GM12878 (cell line): ENCODE results near the gene IKBKG. TPM values are rescaled to one million over a fixed set of nuclear protein-coding genes. Genes with fewer than 3 reads are reported as not detected.

Experiments
- ATAC-seq: fragments of 200-7000 bp; cut with Tn5 transposase; 3 replicates; pipeline ENCODE4 v1.9.1; 2020; ENCODE audit warnings: mild to moderate bottlenecking, moderate library complexity
- BruUV-seq: library from RNA; stranded (reverse); fragments of 400-500 nt; replicated peaks from 2 replicates; lab custom pipeline; 2021; lab: Mats Ljungman, UMichigan
- CTCF ChIA-PET: fragments of 300-600 bp; sonication (Branson Sonifier 250); formaldehyde crosslinking; extraction: SDS; loops from one replicate; lab custom pipeline; 2021; ENCODE audit warnings: inconsistent platforms; lab: Yijun Ruan, JAX
- POLR2A ChIA-PET: fragments of 350-600 bp; formaldehyde crosslinking; extraction: SDS; loops from one replicate; lab custom pipeline; 2021; ENCODE audit warnings: inconsistent platforms; lab: Charles Lee
- RAD21 ChIA-PET: fragments of 300-600 bp; sonication (Branson Sonifier 250); formaldehyde crosslinking; loops from one replicate; lab custom pipeline; 2023; ENCODE audit warnings: antibody characterized with exemption; ENCODE audit not compliant: unreplicated experiment; lab: Charles Lee
- SMC1A ChIA-PET: fragments of 300-600 bp; sonication (Branson Sonifier 250); formaldehyde crosslinking; loops from one replicate; lab custom pipeline; 2023; ENCODE audit not compliant: unreplicated experiment, uncharacterized antibody; lab: Charles Lee
- DNase-seq: peaks from one replicate; pipeline ENCODE4 v3.0.0-alpha.2; 2011; ENCODE audit warnings: low read depth, low spot score
- FAIRE-seq: peaks from 3 replicates; lab custom pipeline; 2011; peaks lifted over from hg19 to GRCh38; lab: Jason Lieb, UNC
- H2AFZ ChIP-seq: 2 replicates; pipeline ENCODE4 v1.6.0; 2011; ENCODE audit warnings: low read depth, low read length, control low read depth; ENCODE audit not compliant: control insufficient read depth
- H3K27ac ChIP-seq: 2 replicates; pipeline ENCODE4 v1.5.1; 2011; ENCODE audit warnings: control low read depth; ENCODE audit not compliant: control insufficient read depth, insufficient read depth
- H3K27me3 ChIP-seq, 2 experiments: replicated peaks in 1 of 2; 2 replicates each; pipeline versions ENCODE4 v1.6.0 to v1.6.1; 2011; ENCODE audit warnings: low read length in 1 of 2; ENCODE audit not compliant: control insufficient read depth in 2 of 2, insufficient read depth in 2 of 2
- H3K36me3 ChIP-seq, 2 experiments: 2 replicates each; pipeline ENCODE4 v1.5.1; 2011; ENCODE audit warnings: low read length in 1 of 2; ENCODE audit not compliant: control insufficient read depth in 2 of 2, insufficient read depth in 2 of 2
- H3K4me1 ChIP-seq: 2 replicates; pipeline ENCODE4 v1.6.1; 2011; ENCODE audit warnings: mild to moderate bottlenecking, low read length, moderate library complexity, mixed read lengths; ENCODE audit not compliant: control insufficient read depth, insufficient read depth
- H3K4me2 ChIP-seq: 2 replicates; pipeline ENCODE4 v1.6.0; 2011; ENCODE audit warnings: control low read depth; ENCODE audit not compliant: control insufficient read depth, insufficient read depth
- H3K4me3 ChIP-seq: fragments of 200-600 bp; sonication (generic); 2 replicates; pipeline ENCODE4 v1.5.1; 2016
- H3K79me2 ChIP-seq: 2 replicates; pipeline ENCODE4 v1.6.0; 2011; ENCODE audit warnings: low read length; ENCODE audit not compliant: control insufficient read depth, insufficient read depth
- H3K9ac ChIP-seq: 2 replicates; pipeline ENCODE4 v1.8.0; 2011; ENCODE audit warnings: low read length, control low read depth, mixed read lengths; ENCODE audit not compliant: control insufficient read depth, insufficient read depth
- H3K9me3 ChIP-seq: replicated peaks from 3 replicates; pipeline ENCODE4 v1.5.1; 2011; ENCODE audit warnings: mild to moderate bottlenecking, low read length; ENCODE audit not compliant: control insufficient read depth, insufficient read depth
- H4K20me1 ChIP-seq: 2 replicates; pipeline ENCODE4 v1.6.0; 2011; ENCODE audit not compliant: control insufficient read depth, insufficient read depth
- CBFB ChIP-seq: IDR thresholded peaks from 2 replicates; pipeline ENCODE4 v1.6.1; 2016; ENCODE audit warnings: antibody characterized with exemption, low read depth
- EP300 ChIP-seq, 2 experiments: fragments of 150-350 bp in 1 of 2; IDR thresholded peaks; 2 replicates each; pipeline ENCODE4 v1.6.1; 2011 to 2012; ENCODE audit warnings: low read depth in 2 of 2, low read length in 2 of 2, borderline replicate concordance in 1 of 2, improper control_type of control experiment in 1 of 2, inconsistent platforms in 1 of 2; ENCODE audit not compliant: control insufficient read depth in 1 of 2
- KLF5 ChIP-seq: fragments of 450-650 bp; IDR thresholded peaks from 2 replicates; pipeline ENCODE4 v1.6.1; 2014; ENCODE audit warnings: mild to moderate bottlenecking; ENCODE audit not compliant: partially characterized antibody
- PML ChIP-seq: IDR thresholded peaks from 2 replicates; pipeline ENCODE4 v1.6.1; 2012; ENCODE audit warnings: low read length, inconsistent platforms
- SIN3A ChIP-seq: IDR thresholded peaks from 2 replicates; pipeline ENCODE4 v1.6.1; 2012; ENCODE audit warnings: low read depth, low read length, improper control_type of control experiment
- ZNF384 ChIP-seq: IDR thresholded peaks from 2 replicates; pipeline ENCODE4 v1.6.1; 2012; ENCODE audit warnings: low read depth, mild to moderate bottlenecking, low read length, improper control_type of control experiment, borderline replicate concordance
- WGBS: methylation state at CpG from one replicate; pipeline ENCODE4 v1.1.6; 2016; ENCODE audit warnings: low lambda C conversion rate; ENCODE audit not compliant: insufficient replicate concordance, insufficient coverage; ENCODE audit errors: missing lambda C conversion rate; 5-methylcytosine and 5-hydroxymethylcytosine counted together
- in situ Hi-C: fragments of 300-500 bp; cut with MboI; formaldehyde crosslinking; loops from 9 replicates; pipeline ENCODE4 v1.14.3; 2018; ENCODE audit warnings: mixed read lengths
- intact Hi-C: fragments of 100-400 bp; cut with micrococcal nuclease; formaldehyde crosslinking; loops from one replicate; pipeline ENCODE4 v1.14.2; 2022; ENCODE audit not compliant: unreplicated experiment
- polyA plus RNA-seq, 11 experiments: library from polyadenylated mRNA; depleted of rRNA in 4 of 11; unstranded in 6 of 11; stranded (reverse) in 5 of 11; fragments of >200 nt; fragmentation: Nextera tagmentation in 4 of 11; fragmentation: Illumina TruSeq in 1 of 11; extraction: Ambion mirVana in 4 of 11; extraction: Trizol in 1 of 11; gene quantifications; 1 replicate in 1 of 11; 2 replicates in 10 of 11; pipeline versions ENCODE4 v1.2.1 to v1.2.3, GENCODE V29; 2011 to 2016; ENCODE audit warnings: inconsistent platforms in 2 of 11, missing spikeins in 2 of 11, low read depth in 1 of 11
- total RNA-seq, 4 experiments: library from RNA; depleted of rRNA in 3 of 4; stranded (reverse); fragments of >200 nt in 3 of 4; fragmentation: Illumina TruSeq in 1 of 4; extraction: Trizol in 1 of 4; gene quantifications; 2 replicates each; pipeline versions ENCODE4 v1.2.1 to v1.2.3, GENCODE V29; 2013 to 2021
- TF ChIP-seq, protein P1 (sequence below): fragments of 450-650 bp; IDR thresholded peaks from 2 replicates; pipeline ENCODE4 v1.6.1; 2017; ENCODE audit warnings: antibody characterized with exemption, mild to moderate bottlenecking, moderate library complexity

IKBKG gene
- total and polyA plus RNA-seq, 10 of the 15 experiments (the other 5 are each of a cell fraction or from before 2014, with no cell fraction given): 0.35 to 30.7 (median 16.7) TPM

DNA sequence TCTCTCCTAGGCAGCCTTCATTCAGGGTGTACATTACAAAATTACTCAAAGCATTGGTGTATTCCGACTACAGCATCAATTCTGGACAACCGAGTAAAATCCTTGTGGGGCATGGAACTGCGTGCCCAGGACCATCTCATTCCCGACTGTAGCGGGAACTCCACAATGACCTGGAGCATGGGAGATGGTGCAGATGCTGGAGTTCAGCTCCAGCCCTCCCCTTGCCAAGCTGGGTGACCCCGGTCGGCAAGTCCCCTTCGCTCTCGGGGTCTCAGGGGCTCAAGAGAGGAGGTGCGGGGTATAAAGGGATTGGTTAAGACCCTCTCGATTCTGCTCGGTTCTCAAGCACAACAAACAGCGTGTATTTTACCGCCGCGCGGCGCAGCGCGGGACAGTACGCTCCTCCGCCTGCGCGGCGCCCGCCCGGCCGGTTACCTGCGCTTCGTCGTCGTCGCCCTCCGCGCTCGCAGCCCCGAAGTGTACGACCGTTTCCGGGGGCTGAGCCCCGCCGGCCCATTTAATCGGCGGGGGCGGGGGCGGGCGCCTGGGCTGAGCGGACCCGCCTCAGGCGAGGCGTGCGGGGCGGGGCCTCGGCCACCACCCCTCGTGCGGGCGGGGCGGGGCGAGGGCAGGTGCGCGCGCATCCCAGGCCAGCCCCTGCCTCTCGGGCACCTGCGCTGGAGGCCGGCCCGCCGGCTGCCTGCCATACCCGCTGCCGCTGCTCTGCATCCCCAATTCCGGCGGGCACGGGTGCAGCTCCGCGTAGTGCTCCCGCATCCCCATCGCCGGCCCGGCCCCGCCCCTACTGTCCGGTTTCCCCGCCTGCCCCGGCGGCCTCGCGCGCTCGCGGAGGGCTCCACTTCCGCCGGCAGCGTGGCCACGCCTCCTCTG is 821 bp upstream of the IKBKG start, which contains the start of gene G6PD (continued):
- TF ChIP-seq PML (0 out of 2 replicates have a peak, but pooled peaks have one; percentile 30), SIN3A (0 out of 2 replicates have a peak, but pooled peaks have one; percentile 20), EP300 (IDR thresholded peaks at IDR 0.05; ENCODE audit: borderline replicate concordance in 1 of 2, control insufficient read depth in 1 of 2, low read depth in 2 of 2, low read length in 2 of 2) (no peak)
- TF ChIP-seq, protein P1, sequence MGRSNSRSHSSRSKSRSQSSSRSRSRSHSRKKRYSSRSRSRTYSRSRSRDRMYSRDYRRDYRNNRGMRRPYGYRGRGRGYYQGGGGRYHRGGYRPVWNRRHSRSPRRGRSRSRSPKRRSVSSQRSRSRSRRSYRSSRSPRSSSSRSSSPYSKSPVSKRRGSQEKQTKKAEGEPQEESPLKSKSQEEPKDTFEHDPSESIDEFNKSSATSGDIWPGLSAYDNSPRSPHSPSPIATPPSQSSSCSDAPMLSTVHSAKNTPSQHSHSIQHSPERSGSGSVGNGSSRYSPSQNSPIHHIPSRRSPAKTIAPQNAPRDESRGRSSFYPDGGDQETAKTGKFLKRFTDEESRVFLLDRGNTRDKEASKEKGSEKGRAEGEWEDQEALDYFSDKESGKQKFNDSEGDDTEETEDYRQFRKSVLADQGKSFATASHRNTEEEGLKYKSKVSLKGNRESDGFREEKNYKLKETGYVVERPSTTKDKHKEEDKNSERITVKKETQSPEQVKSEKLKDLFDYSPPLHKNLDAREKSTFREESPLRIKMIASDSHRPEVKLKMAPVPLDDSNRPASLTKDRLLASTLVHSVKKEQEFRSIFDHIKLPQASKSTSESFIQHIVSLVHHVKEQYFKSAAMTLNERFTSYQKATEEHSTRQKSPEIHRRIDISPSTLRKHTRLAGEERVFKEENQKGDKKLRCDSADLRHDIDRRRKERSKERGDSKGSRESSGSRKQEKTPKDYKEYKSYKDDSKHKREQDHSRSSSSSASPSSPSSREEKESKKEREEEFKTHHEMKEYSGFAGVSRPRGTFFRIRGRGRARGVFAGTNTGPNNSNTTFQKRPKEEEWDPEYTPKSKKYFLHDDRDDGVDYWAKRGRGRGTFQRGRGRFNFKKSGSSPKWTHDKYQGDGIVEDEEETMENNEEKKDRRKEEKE: no peak

DNA sequence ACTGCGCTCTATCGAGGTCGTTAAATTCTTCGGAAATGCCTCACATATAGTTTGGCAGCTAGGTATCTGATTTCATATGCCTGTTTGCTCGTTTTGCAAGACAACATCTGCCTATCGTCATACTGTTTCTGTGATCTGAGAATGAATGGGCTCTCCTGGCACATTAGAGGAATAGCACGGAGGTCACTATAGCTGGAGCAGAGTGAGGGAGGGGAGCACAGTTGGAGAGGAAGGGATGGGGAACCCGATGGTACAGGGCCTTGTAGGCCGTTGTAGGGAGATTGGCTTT is 552 bp downstream of the IKBKG start:
- RAD21 ChIA-PET: no interaction called here
- H2AFZ ChIP-seq: no peak overlapping the region; the same call in 1 of the 2 replicates
- BruUV-seq: TSS peak; percentile 70

More for the DNA sequence above, 552 bp downstream of the IKBKG start:
- peaks cover 30% of the 10 kb centered on the region for H3K79me2 ChIP-seq
- intact Hi-C loops: no loop called here
- H3K27me3 ChIP-seq: no peaks in the 10 kb centered on the region
- peaks cover 9% of the 10 kb centered on the region for H3K4me1 ChIP-seq
- ChIA-PET CTCF (interaction anchor here (0.8 kb wide), 1 partner anchor 175 kb away, joined by 4 read pairs; no protein-coding TSS in a partner anchor), SMC1A (no interaction called here), POLR2A (interaction anchor here (0.8 kb wide), 1 partner anchor 688 kb away, joined by 4 read pairs; no protein-coding TSS in a partner anchor)
- in situ Hi-C loops: loop anchor here (10.0 to 25.0 kb wide), 2 partner anchors 287 to 411 kb away; partner anchors contain the start of genes OPN1LW and SMIM9
- peak overlapping the region; percentile 72 for H3K4me3 ChIP-seq
- H3K27ac ChIP-seq: peak overlapping the region; percentile 65
- DNase-seq (no peak), FAIRE-seq (no peak), ATAC-seq (no peak)
- H3K36me3 ChIP-seq: no peaks in the 10 kb centered on the region
- 32% methylated on average over 9 of the region's 9 CpGs for WGBS
- peak overlapping the region; percentile 36 for H3K4me2 ChIP-seq
- TF ChIP-seq CBFB (no peak), ZNF384 (no peak), KLF5 (no peak)
- H4K20me1 ChIP-seq: no peaks in the 10 kb centered on the region
- H3K9me3 ChIP-seq: no peaks in the 10 kb centered on the region; the same call in 2 of the 3 replicates
- peak overlapping the region; percentile 70 for H3K9ac ChIP-seq
